Activated B cell treated with CpG ODN at 0.5 μM for 24 hours (primary cell): ENCODE results near the gene C6orf89. TPM values are rescaled to one million over a fixed set of nuclear protein-coding genes. Genes with fewer than 3 reads are reported as not detected.

Source experiments
- ATAC-seq: fragments of 200-7000 bp; cut with Tn5 transposase; one replicate; pipeline ENCODE4 v1.10.0; 2021; ENCODE audit warnings: low read depth, mild to moderate bottlenecking, moderate library complexity
- CTCF ChIA-PET: fragments of 350-600 bp; sonication (Branson Sonifier 250); formaldehyde crosslinking; loops from one replicate; lab custom pipeline; 2021; ENCODE audit warnings: antibody characterized with exemption; lab: Charles Lee
- POLR2A ChIA-PET: fragments of 350-600 bp; sonication (Branson Sonifier 250); formaldehyde crosslinking; loops from one replicate; lab custom pipeline; 2021; ENCODE audit warnings: antibody characterized with exemption; lab: Charles Lee
- DNase-seq: peaks from one replicate; pipeline ENCODE4 v3.0.0; 2022
- H3K27ac Mint-ChIP-seq: one replicate; pipeline ENCODE4 v1.8.0; 2020; ENCODE audit warnings: mixed read lengths
- H3K27me3 Mint-ChIP-seq: one replicate; pipeline ENCODE4 v1.8.0; 2021; ENCODE audit warnings: mixed read lengths
- H3K36me3 Mint-ChIP-seq: one replicate; pipeline ENCODE4 v1.8.0; 2021; ENCODE audit warnings: low read depth, mixed read lengths
- H3K4me1 Mint-ChIP-seq: one replicate; pipeline ENCODE4 v1.8.0; 2021; ENCODE audit warnings: mixed read lengths
- H3K4me3 Mint-ChIP-seq: one replicate; pipeline ENCODE4 v1.8.0; 2020; ENCODE audit warnings: mild to moderate bottlenecking, mixed read lengths
- H3K9me3 Mint-ChIP-seq: one replicate; pipeline ENCODE4 v1.8.0; 2020; ENCODE audit warnings: mixed read lengths
- CTCF ChIP-seq: fragments of 200-600 bp; IDR thresholded peaks from one replicate; pipeline ENCODE4 v1.8.0; 2022; ENCODE audit warnings: antibody characterized with exemption, mild to moderate bottlenecking
- intact Hi-C: fragments of 100-400 bp; cut with micrococcal nuclease; formaldehyde crosslinking; loops from one replicate; pipeline ENCODE4 v1.15.1; 2024
- total RNA-seq: library from RNA; stranded (reverse); gene quantifications from 2 replicates; pipeline ENCODE4 v1.2.3, GENCODE V29; 2022

C6orf89 gene
- total RNA-seq, 1 donor from 2014 or later, result 30.3 TPM

GRCh38 chr6:36969240-36969691, 83.5 kb downstream of the C6orf89 start:
- Mint-ChIP-seq H3K4me3 (no peak overlapping the region), H3K36me3 (peaks cover 77% of the 10 kb centered on the region), H3K27ac (no peak overlapping the region), H3K9me3 (no peaks in the 10 kb centered on the region), H3K4me1 (peaks cover 8% of the 10 kb centered on the region), H3K27me3 (no peaks in the 10 kb centered on the region)
- DNase-seq, result no peak
- POLR2A ChIA-PET, result interaction anchor here (1.0 kb wide), 1 partner anchor 37 kb away, joined by 3 read pairs; the partner anchor contains the start of gene FGD2
- intact Hi-C loops, result no loop called here
- ATAC-seq, result no peak
- CTCF ChIA-PET, result no interaction called here
- TF ChIP-seq CTCF, result no peak

DNA sequence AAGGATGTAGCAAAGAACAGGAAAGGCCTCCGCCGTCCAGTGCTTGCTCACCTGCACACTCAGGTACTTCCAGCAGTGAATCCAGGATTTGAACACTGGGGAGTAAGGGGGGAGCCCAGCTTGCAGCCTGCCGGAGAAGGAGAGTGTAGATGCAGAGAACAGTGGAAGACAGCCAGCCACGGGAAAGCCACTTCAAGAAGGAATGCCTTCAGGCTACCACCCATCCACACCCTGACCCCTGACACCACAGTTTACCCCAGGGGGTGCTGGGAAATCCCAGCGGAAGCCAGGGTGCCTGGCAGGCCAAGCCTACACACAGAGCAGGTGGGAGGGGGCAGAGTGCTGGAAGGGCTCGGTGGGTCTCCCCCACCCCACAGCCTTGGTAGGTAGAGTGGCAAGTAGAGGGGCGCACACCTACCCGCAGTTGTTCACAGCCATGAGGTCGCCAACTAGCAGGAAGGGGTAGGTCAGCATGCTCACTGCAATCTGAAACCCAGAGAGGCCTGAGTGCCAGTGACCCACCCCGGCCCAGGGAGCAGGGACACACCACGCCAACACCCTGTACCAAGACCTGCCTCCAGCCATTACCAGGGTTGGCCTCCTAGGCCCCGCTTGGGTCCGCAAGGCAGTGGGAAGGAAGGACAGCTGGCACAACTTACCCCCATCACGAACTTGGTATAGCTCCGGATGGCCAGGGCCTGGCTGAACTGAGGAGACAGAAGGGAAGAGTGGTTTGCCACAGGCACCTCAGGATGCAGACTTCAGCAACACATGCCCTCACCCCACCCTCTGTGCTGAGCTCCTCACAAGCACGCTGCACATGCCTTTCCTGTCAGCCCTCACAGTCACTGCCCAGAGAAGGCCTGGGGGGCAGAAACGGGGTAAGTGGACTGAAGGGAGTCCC, 84.5 kb downstream of the C6orf89 start:
- Mint-ChIP-seq H3K4me3 (no peak overlapping the region), H3K36me3 (peaks cover 87% of the 10 kb centered on the region), H3K4me1 (no peaks in the 10 kb centered on the region), H3K27ac (no peak overlapping the region), H3K9me3 (no peaks in the 10 kb centered on the region), H3K27me3 (no peaks in the 10 kb centered on the region)
- intact Hi-C loops, result no loop called here
- POLR2A ChIA-PET, result no interaction called here
- CTCF ChIA-PET, result no interaction called here
- TF ChIP-seq CTCF, result no peak
- DNase-seq (no peak), ATAC-seq (no peak)

DNA sequence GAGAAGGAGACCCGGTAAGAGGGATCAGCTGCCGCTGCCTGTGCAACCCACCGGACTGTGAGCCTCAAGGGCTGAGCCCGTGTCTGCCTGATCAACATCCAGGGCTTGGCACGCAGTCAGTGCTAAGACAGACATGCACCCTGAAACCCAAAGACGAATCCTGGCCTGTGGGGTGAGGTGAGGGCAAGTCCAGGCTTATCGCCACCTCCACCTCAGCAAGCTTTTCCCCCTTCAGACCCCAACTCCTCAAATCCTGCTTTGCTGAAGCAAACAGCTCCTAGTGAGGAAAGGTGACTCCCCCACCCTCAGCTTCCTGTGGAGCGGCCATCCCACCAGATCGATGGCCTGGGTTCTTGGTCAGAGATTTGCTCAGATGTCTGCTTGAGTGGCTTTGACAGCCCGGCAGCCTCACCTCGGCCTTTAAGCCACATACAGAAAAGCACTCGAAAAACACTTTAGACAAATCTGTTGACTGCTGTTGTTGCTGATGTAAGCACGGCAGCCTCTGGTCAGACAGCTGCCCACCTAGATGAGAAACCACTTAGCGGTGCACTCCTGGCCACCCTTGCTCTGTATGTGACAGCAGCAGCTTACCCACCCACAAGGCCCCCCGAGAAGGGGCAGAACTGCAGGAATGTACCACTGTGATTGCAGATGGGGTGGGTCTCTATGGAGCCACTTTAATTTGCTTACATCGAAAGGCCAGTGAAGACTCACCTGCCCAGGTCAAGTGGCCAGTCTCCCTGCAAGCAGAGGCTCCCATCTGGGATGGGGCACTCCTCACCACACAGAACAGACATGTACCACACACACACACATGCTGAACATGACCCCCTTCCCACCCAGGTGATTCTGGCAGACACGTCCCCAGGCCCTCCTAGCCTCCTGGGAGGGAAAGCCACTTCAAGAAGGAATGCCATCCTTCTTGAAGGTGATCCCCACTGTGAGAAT, 85.4 kb downstream of the C6orf89 start:
- no peaks in the 10 kb centered on the region for H3K9me3 Mint-ChIP-seq
- H3K27me3 Mint-ChIP-seq, result no peaks in the 10 kb centered on the region
- no peak for ATAC-seq
- no peak for DNase-seq
- POLR2A ChIA-PET, result no interaction called here
- no peak overlapping the region for H3K4me3 Mint-ChIP-seq
- H3K36me3 Mint-ChIP-seq, result peaks cover 94% of the 10 kb centered on the region
- intact Hi-C loops, result no loop called here
- H3K27ac Mint-ChIP-seq, result no peak overlapping the region
- CTCF ChIA-PET, result interaction anchor here (2.7 kb wide), 1 partner anchor 47 kb away, joined by 8 read pairs; no protein-coding TSS in a partner anchor
- TF ChIP-seq CTCF, result no peak
- H3K4me1 Mint-ChIP-seq, result no peaks in the 10 kb centered on the region

GRCh38 chr6:36971921-36972673, 86.3 kb downstream of the C6orf89 start:
- ChIA-PET POLR2A (no interaction called here), CTCF (interaction anchor here (2.7 kb wide), 1 partner anchor 46 kb away, joined by 8 read pairs; no protein-coding TSS in a partner anchor)
- Mint-ChIP-seq H3K4me3 (no peak overlapping the region), H3K36me3 (peaks cover 98% of the 10 kb centered on the region), H3K9me3 (no peaks in the 10 kb centered on the region), H3K27ac (no peak overlapping the region), H3K27me3 (no peaks in the 10 kb centered on the region), H3K4me1 (no peaks in the 10 kb centered on the region)
- no peak for TF ChIP-seq CTCF
- intact Hi-C loops, result no loop called here
- no peak for ATAC-seq
- no peak for DNase-seq
